Measurements from ENCODE around the gene STK10. TPM values are rescaled to one million over a fixed set of nuclear protein-coding genes. Genes with fewer than 3 reads are reported as not detected.

STK10 gene
- total and polyA plus RNA-seq, 12 donors, result 5.5 to 39.1 (median 19.0) TPM

GRCh38 chr5:172088801-172089200 lies 99.2 kb downstream of the STK10 start:
- Histone ChIP-seq H3K4me1 (replicated peaks in 1 of 2) (no peaks in the 10 kb centered on the region), H3K36me3 (replicated peaks in 1 of 2) (peaks cover 0 to 6% of the 10 kb centered on the region in 2 donors), H3K9me3 (replicated peaks in 1 of 3) (no peaks in the 10 kb centered on the region), H3K27me3 (no peaks in the 10 kb centered on the region), H3K27ac (no peak overlapping the region), H3K4me3 (no peak overlapping the region)
- intact Hi-C loops (cut with DNase I), result no loop called here
- TF ChIP-seq POLR2A (IDR thresholded peaks at IDR 0.05), result no peak
- TF ChIP-seq, protein P1, sequence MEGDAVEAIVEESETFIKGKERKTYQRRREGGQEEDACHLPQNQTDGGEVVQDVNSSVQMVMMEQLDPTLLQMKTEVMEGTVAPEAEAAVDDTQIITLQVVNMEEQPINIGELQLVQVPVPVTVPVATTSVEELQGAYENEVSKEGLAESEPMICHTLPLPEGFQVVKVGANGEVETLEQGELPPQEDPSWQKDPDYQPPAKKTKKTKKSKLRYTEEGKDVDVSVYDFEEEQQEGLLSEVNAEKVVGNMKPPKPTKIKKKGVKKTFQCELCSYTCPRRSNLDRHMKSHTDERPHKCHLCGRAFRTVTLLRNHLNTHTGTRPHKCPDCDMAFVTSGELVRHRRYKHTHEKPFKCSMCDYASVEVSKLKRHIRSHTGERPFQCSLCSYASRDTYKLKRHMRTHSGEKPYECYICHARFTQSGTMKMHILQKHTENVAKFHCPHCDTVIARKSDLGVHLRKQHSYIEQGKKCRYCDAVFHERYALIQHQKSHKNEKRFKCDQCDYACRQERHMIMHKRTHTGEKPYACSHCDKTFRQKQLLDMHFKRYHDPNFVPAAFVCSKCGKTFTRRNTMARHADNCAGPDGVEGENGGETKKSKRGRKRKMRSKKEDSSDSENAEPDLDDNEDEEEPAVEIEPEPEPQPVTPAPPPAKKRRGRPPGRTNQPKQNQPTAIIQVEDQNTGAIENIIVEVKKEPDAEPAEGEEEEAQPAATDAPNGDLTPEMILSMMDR (IDR thresholded peaks at IDR 0.05), result no peak
- peak in 2 of 7 donors; percentile 6 to 10 for DNase-seq
- 93 to 98% (median 96%) methylated on average over 2 of the region's 2 CpGs for WGBS, 4 donors

DNA sequence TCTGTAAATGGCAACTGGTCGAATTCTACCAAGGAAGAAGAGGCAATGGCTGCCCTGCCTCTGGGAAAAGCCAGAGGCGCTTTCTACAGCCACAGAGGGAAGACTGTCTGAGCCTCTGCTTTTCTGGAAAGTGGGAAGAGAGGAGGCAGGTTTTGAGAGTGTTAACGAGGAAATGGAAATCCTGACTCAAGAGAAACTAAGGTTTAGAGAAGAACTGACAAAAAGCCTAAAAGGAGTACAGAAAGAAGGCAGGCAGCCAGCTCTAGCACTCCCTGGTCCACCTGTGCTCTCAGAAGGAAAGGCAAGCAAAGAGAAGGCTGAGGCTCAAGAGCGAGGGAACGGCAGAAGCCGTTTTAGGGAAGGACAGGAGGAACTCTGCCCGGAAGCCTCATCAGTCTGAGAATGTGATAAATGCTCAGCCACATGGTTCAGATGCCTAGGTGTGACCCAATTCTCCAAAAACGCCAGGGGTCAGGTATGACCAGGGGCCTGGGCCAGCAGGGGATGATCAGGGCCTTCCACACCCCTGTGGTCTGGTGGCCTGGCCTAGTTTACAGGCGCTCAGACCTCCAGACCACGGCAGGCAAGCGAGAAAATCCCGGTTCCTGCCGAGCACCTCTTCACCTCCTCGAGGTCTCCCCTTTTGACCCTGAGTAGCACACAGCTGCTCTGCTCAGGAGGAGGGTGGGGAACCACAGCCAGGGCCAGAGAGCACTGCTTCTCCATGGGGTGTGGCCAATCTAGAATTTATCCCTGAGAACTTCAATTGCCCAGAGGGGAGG lies 101.6 kb downstream of the STK10 start:
- intact Hi-C loops (cut with DNase I), result no loop called here
- H3K36me3 ChIP-seq (replicated peaks in 1 of 2), result peaks cover 0 to 14% of the 10 kb centered on the region in 2 donors
- DNase-seq, result no peak
- WGBS, 4 donors, result 85 to 92% (median 87%) methylated on average over 12 to 14 of the region's 14 CpGs
- TF ChIP-seq, protein P1 (IDR thresholded peaks at IDR 0.05), result no peak
- no peak for TF ChIP-seq POLR2A (IDR thresholded peaks at IDR 0.05)
- no peaks in the 10 kb centered on the region for H3K9me3 ChIP-seq (replicated peaks in 1 of 3)
- H3K27ac ChIP-seq, result no peak overlapping the region
- H3K4me3 ChIP-seq, result no peak overlapping the region
- no peaks in the 10 kb centered on the region for H3K27me3 ChIP-seq
- H3K4me1 ChIP-seq (replicated peaks in 1 of 2), result no peaks in the 10 kb centered on the region

GRCh38 chr5:172085738-172086137 lies 102.3 kb downstream of the STK10 start:
- TF ChIP-seq, protein P1 (IDR thresholded peaks at IDR 0.05), result no peak
- no peak for TF ChIP-seq POLR2A (IDR thresholded peaks at IDR 0.05)
- intact Hi-C loops (cut with DNase I), result no loop called here
- no peak overlapping the region for H3K27ac ChIP-seq
- H3K4me1 ChIP-seq (replicated peaks in 1 of 2), result no peaks in the 10 kb centered on the region
- H3K27me3 ChIP-seq, result no peaks in the 10 kb centered on the region
- 94 to 97% (median 95%) methylated on average over 8 to 10 of the region's 10 CpGs for WGBS, 4 donors
- peaks cover 0 to 16% of the 10 kb centered on the region in 2 donors for H3K36me3 ChIP-seq (replicated peaks in 1 of 2)
- no peak for DNase-seq
- H3K4me3 ChIP-seq, result no peak overlapping the region
- H3K9me3 ChIP-seq (replicated peaks in 1 of 3), result no peaks in the 10 kb centered on the region

GRCh38 chr5:172082180-172082579 lies 105.8 kb downstream of the STK10 start:
- H3K36me3 ChIP-seq (replicated peaks in 1 of 2), result peaks cover 0 to 20% of the 10 kb centered on the region in 2 donors
- H3K4me3 ChIP-seq, result no peak overlapping the region
- intact Hi-C loops (cut with DNase I), result no loop called here

More at GRCh38 chr5:172082180-172082579, 105.8 kb downstream of the STK10 start:
- Histone ChIP-seq H3K4me1 (replicated peaks in 1 of 2) (peaks cover 0 to 20% of the 10 kb centered on the region in 2 donors), H3K27me3 (no peaks in the 10 kb centered on the region), H3K9me3 (replicated peaks in 1 of 3) (no peaks in the 10 kb centered on the region), H3K27ac (no peak overlapping the region)
- 95 to 98% (median 97%) methylated on average over 14 of the region's 14 CpGs for WGBS, 4 donors
- DNase-seq, result peak in 1 of 7 donors; percentile 7
- no peak for TF ChIP-seq POLR2A (IDR thresholded peaks at IDR 0.05)
- TF ChIP-seq, protein P1 (IDR thresholded peaks at IDR 0.05), result no peak
